Measurements from ENCODE around the gene IFNA2.
"Not testable (repeated sequence)": the region's sequence is repeated elsewhere in the genome, so short reads cannot be mapped to it uniquely, and the experiment has no call there.

Gene IFNA2

DNA sequence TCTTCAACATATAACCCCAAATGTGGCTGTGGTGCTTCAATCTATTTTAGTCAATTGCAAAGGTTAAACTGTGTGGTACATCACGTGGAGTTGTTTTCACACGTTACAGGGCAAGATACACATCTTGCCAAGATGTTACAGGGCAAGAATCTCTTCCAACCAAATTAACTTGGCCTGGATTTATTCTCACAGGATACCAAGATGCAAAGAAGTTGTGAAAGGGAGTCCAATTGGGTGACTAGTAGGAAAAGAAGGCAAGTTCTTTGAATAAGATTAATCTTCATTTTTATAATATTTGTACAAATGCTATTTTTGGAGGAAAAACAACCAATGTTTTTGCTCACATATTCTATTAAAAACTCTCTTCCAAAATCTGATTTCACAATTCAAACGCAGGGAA, 18.9 kb upstream of the IFNA2 start:
- no peaks in the 10 kb centered on the region for H3K36me3 ChIP-seq (ENCODE audit: control insufficient read depth, insufficient read depth, low read length)
- H3K27me3 ChIP-seq (ENCODE audit: control insufficient read depth, insufficient read depth, low read length): peaks cover 6% of the 10 kb centered on the region
- no peak overlapping the region for H3K9ac ChIP-seq (ENCODE audit: low read length)
- H3K27ac ChIP-seq (ENCODE audit: low read depth, low read length): no peak overlapping the region
- H3K4me1 ChIP-seq (ENCODE audit: control insufficient read depth, insufficient read depth, low read length): peaks cover 3% of the 10 kb centered on the region
- no peak overlapping the region for H3K4me3 ChIP-seq (ENCODE audit: low read length)

DNA sequence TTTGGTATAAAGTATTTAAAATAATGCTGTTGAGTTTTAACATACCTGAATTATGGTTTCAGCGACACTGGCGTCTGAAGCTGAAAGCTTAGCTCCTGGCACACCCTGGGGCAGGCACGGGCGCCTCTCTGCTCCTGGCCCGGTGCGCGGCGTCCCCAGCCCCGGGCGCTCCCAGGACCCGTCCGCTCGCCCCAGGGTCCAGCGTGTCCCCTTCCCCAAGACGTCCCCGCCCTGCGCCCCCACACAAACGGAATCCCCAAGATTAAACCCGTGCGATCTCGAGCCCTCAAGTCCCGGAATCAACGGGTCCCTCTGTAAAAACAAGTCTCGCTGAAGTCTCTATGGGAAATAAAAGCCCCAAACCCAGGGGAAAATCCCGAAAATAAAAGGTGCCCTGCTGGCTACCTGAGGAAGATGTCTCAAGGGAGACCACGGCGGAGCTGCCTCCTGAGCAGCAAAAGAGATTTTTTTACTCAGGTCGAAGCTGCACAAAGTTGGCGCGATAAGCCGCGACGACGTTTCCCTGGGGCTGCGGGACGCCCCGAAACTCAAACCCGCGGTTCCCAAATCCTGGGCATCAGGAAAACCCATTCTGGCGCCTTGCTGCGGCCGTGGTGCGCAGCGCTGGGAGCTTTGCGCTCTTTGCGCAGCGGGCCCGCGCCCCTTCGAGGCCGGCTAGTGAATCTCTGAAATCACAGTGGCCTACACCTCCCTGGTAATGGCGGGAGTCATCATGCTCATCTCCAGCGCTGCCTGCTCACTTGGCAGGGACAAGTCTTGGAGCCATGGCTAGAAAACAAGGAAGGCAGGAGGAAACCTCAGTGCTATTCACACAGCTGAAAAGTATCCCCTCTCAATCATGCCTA, 17.4 kb upstream of the IFNA2 start:
- H3K27me3 ChIP-seq (ENCODE audit: control insufficient read depth, insufficient read depth, low read length): peaks cover 6% of the 10 kb centered on the region
- H3K36me3 ChIP-seq (ENCODE audit: control insufficient read depth, insufficient read depth, low read length): no peaks in the 10 kb centered on the region
- H3K4me1 ChIP-seq (ENCODE audit: control insufficient read depth, insufficient read depth, low read length): peaks cover 3% of the 10 kb centered on the region
- no peak overlapping the region for H3K27ac ChIP-seq (ENCODE audit: low read depth, low read length)
- H3K9ac ChIP-seq (ENCODE audit: low read length): no peak overlapping the region
- H3K4me3 ChIP-seq (ENCODE audit: low read length): peak overlapping the region; percentile 56

DNA sequence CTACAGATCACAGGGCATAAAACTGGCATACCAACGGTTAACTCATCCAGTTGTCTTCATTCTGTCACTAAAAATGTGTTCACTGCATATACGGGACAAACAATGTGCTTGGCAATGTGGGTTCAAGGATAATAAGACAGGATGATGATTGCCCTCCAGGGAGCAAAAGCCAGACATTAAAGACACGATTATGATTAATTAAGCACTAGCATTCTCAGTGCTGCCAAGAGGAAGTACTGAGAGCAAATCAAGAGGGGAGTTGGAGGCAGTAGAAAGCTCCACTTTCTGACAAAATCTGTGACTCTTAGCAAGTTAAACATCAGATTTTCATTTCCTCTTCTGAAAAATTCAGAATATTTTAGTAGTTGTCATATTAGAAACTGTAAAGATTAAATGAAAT, 14.8 kb upstream of the IFNA2 start:
- H3K4me3 ChIP-seq (ENCODE audit: low read length): no peak overlapping the region
- H3K36me3 ChIP-seq (ENCODE audit: control insufficient read depth, insufficient read depth, low read length): no peaks in the 10 kb centered on the region
- H3K27ac ChIP-seq (ENCODE audit: low read depth, low read length): no peak overlapping the region
- H3K9ac ChIP-seq (ENCODE audit: low read length): no peak overlapping the region
- H3K4me1 ChIP-seq (ENCODE audit: control insufficient read depth, insufficient read depth, low read length): peaks cover 3% of the 10 kb centered on the region
- H3K27me3 ChIP-seq (ENCODE audit: control insufficient read depth, insufficient read depth, low read length): peaks cover 6% of the 10 kb centered on the region

DNA sequence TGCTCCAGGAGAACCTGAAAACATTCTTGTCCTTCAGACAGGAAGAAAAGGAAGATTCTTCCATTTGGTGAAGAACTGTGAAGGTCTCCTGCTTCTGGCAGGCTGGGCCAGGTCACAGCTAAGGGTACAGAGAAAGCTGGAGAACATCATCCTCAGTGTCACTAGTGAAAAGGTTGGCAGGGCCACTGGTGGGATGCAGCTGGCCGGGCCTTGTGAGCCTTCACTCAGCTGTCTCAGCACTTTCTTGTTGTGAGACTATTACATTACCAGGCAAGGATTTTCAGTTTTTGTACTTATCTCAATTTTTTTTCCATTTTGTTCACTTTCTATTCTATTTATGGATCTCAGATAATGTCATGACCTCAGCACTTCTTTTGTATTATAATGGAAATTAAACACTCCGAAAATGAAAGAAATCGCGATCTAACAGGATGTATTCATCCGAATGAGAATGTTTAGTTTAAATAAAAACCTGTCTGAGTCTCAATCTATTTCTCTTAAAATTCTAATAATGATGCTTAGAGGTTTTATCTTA, 13.8 kb upstream of the IFNA2 start:
- H3K27ac ChIP-seq (ENCODE audit: low read depth, low read length): no peak overlapping the region
- H3K27me3 ChIP-seq (ENCODE audit: control insufficient read depth, insufficient read depth, low read length): peaks cover 6% of the 10 kb centered on the region
- no peak overlapping the region for H3K9ac ChIP-seq (ENCODE audit: low read length)
- H3K4me3 ChIP-seq (ENCODE audit: low read length): no peak overlapping the region
- H3K4me1 ChIP-seq (ENCODE audit: control insufficient read depth, insufficient read depth, low read length): peaks cover 3% of the 10 kb centered on the region
- H3K36me3 ChIP-seq (ENCODE audit: control insufficient read depth, insufficient read depth, low read length): no peaks in the 10 kb centered on the region

DNA sequence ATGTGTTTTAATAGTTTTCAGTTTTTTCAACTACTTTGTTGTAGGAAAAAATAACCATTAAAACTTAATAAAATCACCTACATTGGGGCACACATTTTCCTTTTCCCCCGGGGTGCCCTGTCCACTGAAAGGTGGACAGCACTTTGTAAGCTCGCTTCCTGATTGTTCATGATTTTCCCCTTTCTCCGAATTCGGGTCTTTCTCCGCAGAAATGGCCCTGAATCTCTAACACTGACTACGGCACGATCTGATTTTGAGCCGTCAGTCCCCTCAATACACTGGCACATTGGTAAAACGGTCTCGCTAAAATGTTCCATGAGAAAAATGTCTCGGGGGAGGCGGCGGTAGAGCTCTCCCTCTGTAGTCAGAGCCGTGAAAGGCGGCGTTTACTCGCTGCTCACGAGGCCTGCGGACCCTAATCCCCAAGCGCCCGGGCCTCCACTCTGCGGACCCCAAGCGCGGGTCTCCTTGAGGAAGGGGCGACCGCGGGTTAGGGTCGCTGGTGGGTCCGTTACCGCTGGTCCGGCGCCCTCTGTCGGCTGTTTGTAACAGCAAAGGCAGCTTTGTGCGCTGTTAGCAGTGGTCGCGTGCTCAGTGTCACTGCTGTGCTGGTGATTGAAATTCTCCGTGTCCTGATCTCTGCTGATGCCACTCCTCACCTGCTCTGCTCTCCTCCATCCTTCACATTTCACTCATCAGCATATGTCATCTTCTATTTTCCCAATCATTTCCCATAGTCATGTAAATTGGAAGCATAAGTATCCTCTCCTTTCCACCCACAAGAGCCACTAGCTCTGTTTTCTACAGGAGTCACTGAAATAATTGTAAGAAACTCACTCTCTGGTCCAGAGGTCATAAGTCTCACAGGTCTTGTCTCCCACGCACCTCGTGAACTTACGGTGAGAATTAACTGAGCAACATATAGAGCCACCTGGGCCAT, 10.8 kb upstream of the IFNA2 start:
- no peaks in the 10 kb centered on the region for H3K4me1 ChIP-seq (ENCODE audit: control insufficient read depth, insufficient read depth, low read length)
- no peaks in the 10 kb centered on the region for H3K27me3 ChIP-seq (ENCODE audit: control insufficient read depth, insufficient read depth, low read length)
- H3K36me3 ChIP-seq (ENCODE audit: control insufficient read depth, insufficient read depth, low read length): no peaks in the 10 kb centered on the region
- H3K9ac ChIP-seq (ENCODE audit: low read length): peak overlapping the region; percentile 16
- peak overlapping the region; percentile 64 for H3K4me3 ChIP-seq (ENCODE audit: low read length)
- no peak overlapping the region for H3K27ac ChIP-seq (ENCODE audit: low read depth, low read length)

DNA sequence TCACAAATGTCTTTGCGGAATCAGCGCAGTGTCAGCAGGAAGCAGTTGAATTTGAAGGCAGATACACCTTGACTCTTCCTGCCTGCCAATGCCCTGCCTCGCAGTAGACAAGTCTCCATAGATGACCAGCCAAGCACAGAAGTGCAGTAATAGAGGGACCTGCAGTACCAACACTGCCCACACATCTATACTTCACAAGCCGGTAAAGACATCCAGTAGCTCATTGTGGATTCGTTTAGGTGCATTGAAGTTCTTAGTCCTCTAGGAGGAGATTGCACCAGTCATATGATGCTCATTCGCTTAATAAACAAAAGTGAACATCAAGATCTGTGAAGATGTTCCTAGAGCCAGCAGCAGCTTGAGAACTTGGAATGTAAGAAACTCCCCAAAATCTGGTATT, 7.1 kb upstream of the IFNA2 start:
- H3K36me3 ChIP-seq (ENCODE audit: control insufficient read depth, insufficient read depth, low read length): no peaks in the 10 kb centered on the region
- no peaks in the 10 kb centered on the region for H3K4me1 ChIP-seq (ENCODE audit: control insufficient read depth, insufficient read depth, low read length)
- no peaks in the 10 kb centered on the region for H3K27me3 ChIP-seq (ENCODE audit: control insufficient read depth, insufficient read depth, low read length)
- no peak overlapping the region for H3K27ac ChIP-seq (ENCODE audit: low read depth, low read length)
- no peak overlapping the region for H3K9ac ChIP-seq (ENCODE audit: low read length)
- H3K4me3 ChIP-seq (ENCODE audit: low read length): no peak overlapping the region

DNA sequence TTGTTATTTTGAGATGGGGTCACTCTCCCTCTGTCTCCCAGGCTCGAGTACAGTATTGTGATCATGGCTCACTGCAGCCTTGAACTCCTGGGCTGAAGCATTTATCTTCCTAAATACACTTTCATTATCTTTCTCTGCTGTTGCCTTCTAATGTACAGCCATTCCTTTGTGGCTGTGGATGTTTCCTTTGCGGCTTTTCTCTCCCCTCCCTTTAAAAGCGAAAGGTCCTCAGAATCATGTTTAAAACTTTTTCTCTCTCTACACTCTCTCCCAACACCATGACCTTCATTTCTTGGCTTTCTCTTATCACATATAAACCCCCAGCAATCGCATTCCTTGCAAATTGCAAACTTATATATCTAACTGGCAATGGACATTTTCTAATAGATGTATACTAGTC, 1.6 kb downstream of the IFNA2 start:
- H3K27ac ChIP-seq (ENCODE audit: low read depth, low read length): no peak overlapping the region
- no peaks in the 10 kb centered on the region for H3K27me3 ChIP-seq (ENCODE audit: control insufficient read depth, insufficient read depth, low read length)
- H3K36me3 ChIP-seq (ENCODE audit: control insufficient read depth, insufficient read depth, low read length): no peaks in the 10 kb centered on the region
- H3K4me3 ChIP-seq (ENCODE audit: low read length): no peak overlapping the region
- no peak overlapping the region for H3K9ac ChIP-seq (ENCODE audit: low read length)
- no peaks in the 10 kb centered on the region for H3K4me1 ChIP-seq (ENCODE audit: control insufficient read depth, insufficient read depth, low read length)

DNA sequence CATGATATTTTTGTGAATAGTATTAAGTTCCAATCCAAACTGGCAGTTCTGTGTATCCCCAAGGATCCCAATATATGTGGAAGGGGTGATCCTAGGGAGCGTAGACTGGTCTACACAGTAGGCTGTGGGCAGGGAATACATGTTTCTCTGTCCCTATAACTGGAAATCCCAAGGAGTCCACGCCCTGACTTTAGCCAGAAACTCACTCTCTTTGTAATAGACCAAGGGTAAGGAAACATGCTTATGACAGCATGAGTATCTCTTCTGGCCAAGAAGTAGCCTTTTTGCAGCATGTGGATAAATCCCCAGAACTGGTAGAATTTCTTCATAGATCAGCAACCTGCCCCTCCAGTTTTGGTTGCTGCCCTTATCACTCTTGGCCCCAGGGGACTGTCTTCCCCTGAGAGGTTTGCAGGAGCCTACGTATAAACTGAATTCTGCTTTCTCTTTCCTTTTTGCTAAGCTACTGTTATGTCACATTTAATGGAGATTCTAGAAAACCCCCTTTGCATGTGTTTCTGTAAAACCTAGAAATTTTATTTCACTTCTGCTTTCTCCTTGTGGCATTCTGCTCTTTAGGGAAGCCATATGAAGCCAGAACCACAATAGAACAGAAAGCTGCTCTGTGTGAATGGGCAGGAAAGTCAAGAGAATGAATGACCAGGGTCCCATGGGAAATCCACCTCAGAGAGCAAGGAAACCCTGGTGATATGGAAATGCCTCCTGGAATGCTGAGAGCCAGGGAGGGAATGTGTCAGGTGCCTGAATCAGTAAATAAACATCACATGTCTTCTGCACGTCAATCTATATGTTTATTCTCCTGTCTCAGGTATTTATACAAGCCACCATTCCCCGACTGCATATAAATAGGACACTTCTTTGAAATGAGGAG, 3.5 kb downstream of the IFNA2 start:
- no peaks in the 10 kb centered on the region for H3K36me3 ChIP-seq (ENCODE audit: control insufficient read depth, insufficient read depth, low read length)
- H3K4me1 ChIP-seq (ENCODE audit: control insufficient read depth, insufficient read depth, low read length): no peaks in the 10 kb centered on the region
- no peaks in the 10 kb centered on the region for H3K27me3 ChIP-seq (ENCODE audit: control insufficient read depth, insufficient read depth, low read length)
- H3K9ac ChIP-seq (ENCODE audit: low read length): no peak overlapping the region
- H3K27ac ChIP-seq (ENCODE audit: low read depth, low read length): no peak overlapping the region
- no peak overlapping the region for H3K4me3 ChIP-seq (ENCODE audit: low read length)

DNA sequence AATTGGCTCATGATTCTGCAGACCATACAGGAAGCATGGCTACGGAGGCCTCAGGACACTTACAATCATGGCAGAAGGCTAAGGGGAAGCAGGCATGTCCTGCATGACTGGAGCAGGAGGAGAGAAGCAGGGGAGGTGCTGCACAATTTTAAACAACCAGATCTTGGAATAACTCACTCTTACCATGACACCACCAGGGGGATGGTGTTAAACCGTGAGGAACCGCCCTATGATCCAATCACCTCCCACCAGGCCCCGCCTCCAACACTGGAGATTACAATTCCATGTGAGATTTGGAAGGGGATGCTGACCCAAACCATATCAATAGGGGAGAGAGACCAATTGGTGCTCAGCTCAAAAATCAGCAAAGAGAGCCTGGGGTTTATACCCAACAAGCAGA, 13.7 kb downstream of the IFNA2 start:
- H3K4me3 ChIP-seq (ENCODE audit: low read length); H3K27me3 ChIP-seq (ENCODE audit: control insufficient read depth, insufficient read depth, low read length); H3K4me1 ChIP-seq (ENCODE audit: control insufficient read depth, insufficient read depth, low read length); H3K36me3 ChIP-seq (ENCODE audit: control insufficient read depth, insufficient read depth, low read length); H3K27ac ChIP-seq (ENCODE audit: low read depth, low read length); H3K9ac ChIP-seq (ENCODE audit: low read length): not testable (repeated sequence)

DNA sequence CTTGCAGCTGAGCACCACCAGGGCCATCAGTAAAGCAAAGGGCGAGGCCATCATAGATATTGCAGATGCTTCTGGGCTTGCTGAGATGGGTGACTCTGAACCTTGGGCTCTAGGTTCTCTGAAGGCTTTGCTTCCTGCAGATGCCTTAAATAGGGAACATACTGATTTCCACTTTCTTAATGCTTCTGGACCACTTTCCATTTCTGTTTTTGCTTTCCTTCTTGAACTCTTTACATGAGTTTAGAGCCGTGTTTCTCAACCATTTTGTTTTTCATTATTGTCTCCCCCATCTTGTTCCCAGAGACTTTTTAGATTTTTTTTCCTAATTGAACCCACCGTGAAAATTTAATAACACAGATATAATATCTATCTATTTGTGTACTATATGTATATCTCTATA, 17.2 kb downstream of the IFNA2 start, which contains the start of gene IFNA13:
Gene IFNA13 (minus strand): TSS at position 101 of the 400 bp plus-strand sequence. CDS start 47 bp downstream, at position 54.
- H3K4me3 ChIP-seq (ENCODE audit: low read length): no peak within 1 kb of the TSS
- H3K27me3 ChIP-seq (ENCODE audit: control insufficient read depth, insufficient read depth, low read length): no peaks in the 10 kb centered on the region
- H3K36me3 ChIP-seq (ENCODE audit: control insufficient read depth, insufficient read depth, low read length): no peaks in the 10 kb centered on the region
- no peaks in the 10 kb centered on the region for H3K4me1 ChIP-seq (ENCODE audit: control insufficient read depth, insufficient read depth, low read length)
- no peak within 1 kb of the TSS for H3K27ac ChIP-seq (ENCODE audit: low read depth, low read length)
- H3K9ac ChIP-seq (ENCODE audit: low read length): no peak within 1 kb of the TSS

DNA sequence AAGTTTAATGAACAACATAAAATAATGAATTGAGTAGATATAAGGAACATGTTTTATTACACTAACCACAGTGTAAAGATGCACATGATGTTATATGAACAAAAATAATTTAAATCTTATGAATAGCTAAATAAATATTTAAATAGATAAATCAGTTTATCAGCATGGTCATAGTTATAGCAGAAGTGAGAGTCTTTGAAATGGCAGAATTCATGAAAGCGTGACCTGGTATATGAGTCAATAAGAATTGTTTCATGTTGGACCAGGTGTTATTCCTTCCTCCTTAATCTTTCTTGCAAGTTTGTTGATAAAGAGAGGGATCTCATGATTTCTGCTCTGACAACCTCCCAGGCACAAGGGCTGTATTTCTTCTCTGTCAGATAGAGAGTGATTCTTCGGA, 18.0 kb downstream of the IFNA2 start:
- not testable (repeated sequence) for H3K27ac ChIP-seq (ENCODE audit: low read depth, low read length); H3K4me3 ChIP-seq (ENCODE audit: low read length); H3K36me3 ChIP-seq (ENCODE audit: control insufficient read depth, insufficient read depth, low read length); H3K9ac ChIP-seq (ENCODE audit: low read length); H3K27me3 ChIP-seq (ENCODE audit: control insufficient read depth, insufficient read depth, low read length); H3K4me1 ChIP-seq (ENCODE audit: control insufficient read depth, insufficient read depth, low read length)
